ENCODE results near the gene TNFRSF18.

The TNFRSF18 gene

GRCh38 chr1:1244192-1244811, 37.9 kb upstream of the TNFRSF18 start:
- H3K4me3 ChIP-seq (replicated peaks; ENCODE audit: low read depth, low read length) = no peak overlapping the region
- DNase-seq (ENCODE audit: extremely low read depth, low read depth) = no peak
- TF ChIP-seq, protein P1, sequence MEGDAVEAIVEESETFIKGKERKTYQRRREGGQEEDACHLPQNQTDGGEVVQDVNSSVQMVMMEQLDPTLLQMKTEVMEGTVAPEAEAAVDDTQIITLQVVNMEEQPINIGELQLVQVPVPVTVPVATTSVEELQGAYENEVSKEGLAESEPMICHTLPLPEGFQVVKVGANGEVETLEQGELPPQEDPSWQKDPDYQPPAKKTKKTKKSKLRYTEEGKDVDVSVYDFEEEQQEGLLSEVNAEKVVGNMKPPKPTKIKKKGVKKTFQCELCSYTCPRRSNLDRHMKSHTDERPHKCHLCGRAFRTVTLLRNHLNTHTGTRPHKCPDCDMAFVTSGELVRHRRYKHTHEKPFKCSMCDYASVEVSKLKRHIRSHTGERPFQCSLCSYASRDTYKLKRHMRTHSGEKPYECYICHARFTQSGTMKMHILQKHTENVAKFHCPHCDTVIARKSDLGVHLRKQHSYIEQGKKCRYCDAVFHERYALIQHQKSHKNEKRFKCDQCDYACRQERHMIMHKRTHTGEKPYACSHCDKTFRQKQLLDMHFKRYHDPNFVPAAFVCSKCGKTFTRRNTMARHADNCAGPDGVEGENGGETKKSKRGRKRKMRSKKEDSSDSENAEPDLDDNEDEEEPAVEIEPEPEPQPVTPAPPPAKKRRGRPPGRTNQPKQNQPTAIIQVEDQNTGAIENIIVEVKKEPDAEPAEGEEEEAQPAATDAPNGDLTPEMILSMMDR (IDR thresholded peaks at IDR 0.05; ENCODE audit: low read depth, low read length, missing control alignments) = no peak

- H3K4me3 ChIP-seq (replicated peaks; ENCODE audit: low read depth, low read length) = no peak overlapping the region
- TF ChIP-seq, protein P1 (IDR thresholded peaks at IDR 0.05; ENCODE audit: low read depth, low read length, missing control alignments) = no peak
- DNase-seq (ENCODE audit: extremely low read depth, low read depth) = no peak
Observed at GRCh38 chr1:1243807-1244191, 37.4 kb upstream of the TNFRSF18 start.

DNA sequence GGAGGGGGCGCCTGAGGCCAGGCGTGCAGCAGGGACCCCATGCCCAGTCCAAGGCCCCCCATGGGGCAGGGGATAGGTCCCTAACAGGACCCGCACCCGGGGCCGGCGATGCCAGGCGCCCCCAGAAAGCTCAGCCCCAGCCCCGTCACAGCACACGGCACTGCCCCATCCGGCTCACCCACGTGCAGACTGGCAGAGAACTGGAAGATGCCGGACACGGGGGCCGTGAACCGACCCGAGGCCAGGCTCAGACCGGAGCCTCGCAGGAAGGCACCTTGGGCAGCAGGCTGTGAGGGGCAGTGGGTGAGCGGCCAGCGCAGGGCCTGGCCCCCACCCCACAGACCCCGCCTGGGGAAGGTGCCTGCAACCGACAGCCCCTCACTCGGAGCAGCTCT, 36.9 kb upstream of the TNFRSF18 start:
- no peak for DNase-seq (ENCODE audit: extremely low read depth, low read depth)
- TF ChIP-seq, protein P1 (IDR thresholded peaks at IDR 0.05; ENCODE audit: low read depth, low read length, missing control alignments) = no peak
- H3K4me3 ChIP-seq (replicated peaks; ENCODE audit: low read depth, low read length) = no peak overlapping the region

DNA sequence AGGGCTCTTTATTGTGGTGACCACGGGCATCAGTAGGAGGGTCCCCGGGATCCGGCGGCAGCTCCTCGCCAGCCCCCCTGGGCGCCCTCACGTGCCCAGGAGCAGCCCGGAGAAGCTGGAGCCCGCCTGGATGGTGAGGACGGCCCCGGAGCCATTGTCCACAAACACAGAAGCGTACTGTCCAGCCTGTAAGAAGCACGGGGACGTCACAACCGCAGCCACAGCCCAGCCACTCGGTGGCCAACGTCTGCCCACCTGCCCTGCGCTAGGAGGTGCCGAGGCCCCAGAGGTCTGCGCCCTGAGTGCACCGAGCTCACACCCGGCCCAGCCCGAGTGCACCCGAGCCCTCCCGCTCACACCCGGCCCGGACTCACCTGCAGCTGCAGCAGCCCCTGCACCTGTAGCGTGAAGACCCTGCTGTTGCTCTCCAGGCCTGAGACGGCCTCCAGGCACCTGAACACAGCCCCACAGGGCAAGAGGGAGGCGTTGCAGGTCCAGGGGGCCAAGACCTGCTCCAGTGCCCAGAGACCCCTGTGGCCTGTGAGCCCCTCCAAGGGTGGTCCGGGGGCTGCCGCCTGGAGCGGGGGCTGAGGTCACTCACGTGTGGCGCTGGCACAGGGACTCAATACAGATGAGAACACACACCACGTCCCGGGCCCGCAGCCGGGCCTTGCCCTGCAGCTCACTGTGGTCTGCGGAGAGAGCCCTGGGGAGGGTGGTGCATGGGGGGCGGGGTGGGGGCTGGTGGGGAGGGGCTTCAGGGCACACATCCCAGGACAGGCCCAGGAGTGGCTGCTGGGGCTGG, 36.3 kb upstream of the TNFRSF18 start:
- H3K4me3 ChIP-seq (replicated peaks; ENCODE audit: low read depth, low read length) = no peak overlapping the region
- TF ChIP-seq, protein P1 (IDR thresholded peaks at IDR 0.05; ENCODE audit: low read depth, low read length, missing control alignments) = no peak
- no peak for DNase-seq (ENCODE audit: extremely low read depth, low read depth)

DNA sequence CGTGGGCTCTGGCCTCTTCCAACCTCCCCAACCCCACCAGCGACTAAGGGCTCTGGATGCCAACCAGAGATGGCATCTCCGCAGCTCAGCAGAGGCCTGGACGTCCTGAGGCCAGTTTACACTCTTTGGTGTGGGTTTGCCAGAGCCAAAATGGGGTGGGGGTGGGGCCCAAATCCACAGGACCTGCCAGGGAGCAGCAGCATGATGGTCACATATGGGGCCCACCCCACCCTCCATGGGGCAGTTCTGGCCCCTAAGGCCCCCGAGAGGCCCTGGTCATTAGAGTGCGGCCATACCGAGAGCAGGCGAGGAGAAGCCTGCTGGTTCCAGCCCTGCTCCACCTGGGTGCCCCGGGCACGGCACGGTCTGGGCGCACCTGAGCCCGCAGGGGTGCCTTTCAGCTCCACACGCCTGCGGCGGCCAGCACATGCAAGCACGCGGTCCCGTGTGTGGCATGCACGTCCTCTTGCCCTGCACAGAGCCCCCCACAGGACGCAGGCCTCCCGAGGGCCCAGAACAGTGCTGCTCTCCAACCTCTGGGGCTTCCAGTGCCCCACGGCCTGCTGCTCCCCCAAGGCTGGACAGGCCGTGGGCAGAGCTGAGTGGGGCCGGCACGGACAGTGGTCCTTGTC, 35.3 kb upstream of the TNFRSF18 start:
- no peak for DNase-seq (ENCODE audit: extremely low read depth, low read depth)

DNA sequence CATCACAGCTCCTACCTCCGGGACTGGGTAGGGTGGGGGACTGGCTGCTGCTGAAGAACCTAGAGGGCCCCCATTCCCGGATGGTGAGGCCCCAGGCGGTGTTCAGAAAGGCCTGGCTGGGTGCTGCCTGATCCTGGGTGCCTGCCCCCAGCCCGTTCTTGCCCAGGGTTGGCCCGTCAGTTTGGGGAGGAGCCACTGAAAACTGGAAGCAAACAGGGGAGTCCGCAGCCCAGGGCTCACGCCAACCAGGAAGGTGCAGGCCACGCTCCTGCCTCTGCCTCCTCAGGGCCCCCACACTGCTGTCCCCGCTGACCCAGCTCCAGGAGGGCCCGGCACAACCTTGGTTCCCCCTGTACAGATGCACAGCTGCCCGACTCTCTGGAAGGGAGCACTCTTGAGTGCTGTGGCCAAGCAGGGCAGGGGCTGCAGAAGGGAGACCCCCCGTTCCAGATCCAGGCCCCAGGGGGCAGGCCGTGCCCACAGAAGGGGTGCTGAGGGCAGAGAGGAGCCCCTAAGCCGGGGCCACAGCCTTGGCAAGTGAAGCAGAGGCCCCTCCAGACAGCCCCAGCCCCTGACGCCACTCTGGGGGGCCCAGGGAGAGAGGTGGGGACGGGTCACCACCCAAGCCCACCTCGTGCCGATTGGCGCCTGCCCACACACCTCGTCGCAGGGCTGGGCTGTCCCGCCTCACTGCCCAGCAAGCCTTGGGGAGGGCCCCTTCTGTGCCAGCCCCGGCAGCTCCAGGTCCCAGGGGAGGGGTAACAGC, 34.6 kb upstream of the TNFRSF18 start:
- H3K4me3 ChIP-seq (replicated peaks; ENCODE audit: low read depth, low read length) = no peak overlapping the region
- DNase-seq (ENCODE audit: extremely low read depth, low read depth) = no peak
- TF ChIP-seq, protein P1 (IDR thresholded peaks at IDR 0.05; ENCODE audit: low read depth, low read length, missing control alignments) = no peak

More for the DNA sequence above, 35.3 kb upstream of the TNFRSF18 start:
- TF ChIP-seq, protein P1 (IDR thresholded peaks at IDR 0.05; ENCODE audit: low read depth, low read length, missing control alignments) = no peak
- H3K4me3 ChIP-seq (replicated peaks; ENCODE audit: low read depth, low read length) = no peak overlapping the region

Measured in HFF-Myc (cell line).